Measurements from ENCODE around the gene NECTIN2.
"Not testable (repeated sequence)": the region's sequence is repeated elsewhere in the genome, so short reads cannot be mapped to it uniquely, and the experiment has no call there.

Gene NECTIN2

DNA sequence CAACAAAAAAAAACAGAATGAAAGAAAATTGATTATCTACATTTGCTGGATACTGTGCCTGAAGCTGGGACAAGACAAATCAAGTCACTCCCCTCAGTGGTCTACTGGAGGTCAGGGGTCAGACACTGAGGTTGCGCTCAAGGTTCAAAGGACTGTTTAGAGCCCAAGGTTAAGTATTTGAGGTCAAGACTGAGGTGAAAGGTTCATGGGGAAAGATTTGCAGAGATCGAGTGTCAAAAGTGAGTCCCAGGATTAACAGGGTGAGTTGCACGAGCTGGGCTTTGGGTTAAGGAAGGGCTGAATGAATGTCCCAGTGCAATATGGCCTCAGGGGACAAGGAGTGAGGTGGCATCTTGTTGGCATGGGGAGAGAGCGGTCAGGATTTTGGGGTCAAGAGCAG, 41.6 kb downstream of the NECTIN2 start:
- no peak for DNase-seq

DNA sequence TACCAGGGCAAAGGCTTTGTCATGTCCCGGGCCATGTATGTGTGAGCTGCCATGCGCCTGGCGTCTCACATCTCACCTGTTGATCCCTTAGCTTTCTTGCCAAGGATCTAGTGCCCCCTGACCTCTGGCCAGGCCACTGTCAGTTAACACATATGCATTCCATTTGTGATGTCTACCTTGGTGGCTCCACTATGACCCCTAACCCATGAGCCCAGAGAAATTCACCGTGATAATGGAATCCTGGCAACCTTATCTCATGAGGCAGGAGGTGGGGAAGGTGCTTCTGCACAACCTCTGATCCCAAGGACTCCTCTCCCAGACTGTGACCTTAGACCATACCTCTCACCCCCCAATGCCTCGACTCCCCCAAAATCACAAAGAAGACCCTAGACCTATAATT, 42.2 kb downstream of the NECTIN2 start:
- DNase-seq: not testable (repeated sequence)

DNA sequence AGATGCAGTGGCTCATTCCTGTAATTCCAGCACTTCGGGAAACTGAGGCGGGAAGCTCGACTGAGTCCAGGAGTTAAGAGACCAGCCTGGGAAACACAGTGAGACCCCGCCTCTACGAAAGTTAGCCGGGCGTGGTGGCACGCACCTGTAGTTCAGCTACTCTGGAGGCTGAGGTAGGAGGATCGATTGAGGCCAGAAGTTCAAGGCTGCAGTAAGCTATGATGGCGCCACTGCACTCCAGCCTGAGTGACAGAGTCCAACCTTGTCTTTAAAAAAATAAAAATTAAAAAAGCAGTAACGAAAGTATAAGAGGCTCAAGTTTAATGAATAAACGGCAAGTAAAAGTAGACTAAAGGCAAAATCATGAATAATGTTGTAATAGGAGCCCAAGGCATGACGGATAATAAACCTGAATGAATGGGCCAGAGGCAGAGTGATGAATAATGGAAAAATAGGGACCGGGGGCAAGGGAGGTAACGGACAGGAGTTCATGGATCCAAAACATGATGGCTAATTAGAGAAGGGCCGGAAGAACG, 43.8 kb downstream of the NECTIN2 start:
- no peak for DNase-seq

DNA sequence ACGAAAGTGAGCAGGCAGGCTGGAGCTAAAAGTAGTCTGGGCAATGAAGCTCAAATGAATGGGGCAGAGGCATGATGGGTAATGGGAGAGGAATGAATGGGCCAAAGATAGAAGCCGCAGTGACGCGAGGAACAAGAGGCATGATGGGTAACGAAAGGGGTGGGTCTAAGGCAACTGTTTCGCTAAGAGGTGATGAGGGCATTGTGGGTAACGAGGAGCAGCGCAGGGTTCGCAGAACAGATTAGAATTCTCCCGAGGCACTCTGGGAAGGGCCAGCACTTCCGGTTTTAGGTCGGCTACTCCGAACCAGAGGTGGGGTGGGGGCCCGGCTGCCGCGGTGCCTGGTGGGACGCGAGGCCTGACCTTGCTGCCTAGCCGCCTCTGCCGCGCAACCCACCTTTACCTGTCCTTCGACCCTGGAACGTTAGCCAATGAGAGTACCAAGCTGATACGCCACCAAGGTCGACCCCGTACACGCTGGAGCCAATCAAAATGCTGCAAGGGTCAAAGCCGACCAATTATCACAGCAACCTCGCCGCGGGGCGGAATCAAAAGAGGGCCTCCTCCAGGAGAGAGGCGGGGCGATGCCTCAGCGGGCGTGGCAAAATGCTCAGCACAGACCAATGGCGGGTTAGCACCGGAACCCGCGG, 44.4 kb downstream of the NECTIN2 start:
- peak; percentile 100 for DNase-seq

DNA sequence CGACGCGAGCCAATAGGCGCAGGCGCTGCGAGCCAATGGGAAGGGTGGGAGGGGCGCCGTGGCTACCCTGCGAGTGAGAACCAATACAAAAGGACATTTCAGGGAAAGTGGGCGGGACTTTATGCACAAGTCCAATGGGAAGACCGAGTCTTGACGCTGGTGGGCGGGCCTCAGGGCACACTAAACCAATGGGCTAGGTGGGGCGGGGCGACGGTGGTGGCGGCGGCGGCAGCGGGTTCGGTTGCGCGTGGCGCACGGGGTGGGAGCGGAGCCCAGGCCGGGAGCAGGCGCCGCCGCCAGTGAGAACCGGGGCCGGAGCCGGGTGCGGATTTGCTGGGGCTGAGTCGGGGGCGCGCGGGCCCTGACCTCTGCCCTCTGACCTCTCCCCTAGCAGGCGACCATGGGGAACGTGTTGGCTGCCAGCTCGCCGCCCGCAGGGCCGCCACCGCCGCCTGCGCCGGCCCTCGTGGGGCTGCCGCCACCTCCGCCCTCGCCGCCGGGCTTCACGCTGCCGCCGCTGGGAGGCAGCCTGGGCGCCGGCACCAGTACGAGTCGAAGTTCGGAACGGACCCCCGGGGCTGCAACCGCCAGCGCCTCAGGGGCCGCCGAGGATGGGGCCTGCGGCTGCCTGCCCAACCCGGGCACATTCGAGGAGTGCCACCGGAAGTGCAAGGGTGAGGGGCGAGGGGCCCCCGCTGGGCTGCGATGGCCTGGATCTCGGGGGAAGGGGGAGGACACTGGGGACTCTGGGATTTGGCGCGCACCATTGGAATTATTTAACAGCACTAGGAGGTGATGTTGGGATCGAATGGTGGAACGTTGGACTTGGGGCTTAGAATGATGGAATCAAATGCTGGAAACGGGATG, 45.2 kb downstream of the NECTIN2 start, which contains the start of gene TOMM40:
TSS of gene TOMM40 (plus strand) at position 239 of the 867 bp plus-strand sequence. CDS start at position 401, 162 bp downstream.
- peak; percentile 100 for DNase-seq

DNA sequence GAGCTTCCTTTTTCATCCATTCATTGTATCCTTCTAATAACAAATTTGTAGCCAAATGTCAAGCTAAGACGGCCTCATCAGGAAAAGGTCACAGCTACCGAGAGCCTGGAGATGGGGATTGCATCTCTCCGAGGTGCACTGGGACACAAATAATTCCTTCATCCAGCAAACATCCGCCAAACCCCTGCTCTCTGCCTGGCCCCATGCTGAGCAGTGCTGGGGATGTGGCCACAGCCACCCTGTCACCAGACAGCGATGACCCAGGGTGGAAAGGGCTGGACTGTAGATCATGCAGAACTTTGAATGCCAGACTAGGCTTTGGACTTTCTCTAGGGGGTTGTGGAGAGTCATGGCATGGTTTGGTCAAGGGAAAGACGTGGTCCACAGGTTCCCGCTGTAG, 46.8 kb downstream of the NECTIN2 start:
- DNase-seq: no peak

DNA sequence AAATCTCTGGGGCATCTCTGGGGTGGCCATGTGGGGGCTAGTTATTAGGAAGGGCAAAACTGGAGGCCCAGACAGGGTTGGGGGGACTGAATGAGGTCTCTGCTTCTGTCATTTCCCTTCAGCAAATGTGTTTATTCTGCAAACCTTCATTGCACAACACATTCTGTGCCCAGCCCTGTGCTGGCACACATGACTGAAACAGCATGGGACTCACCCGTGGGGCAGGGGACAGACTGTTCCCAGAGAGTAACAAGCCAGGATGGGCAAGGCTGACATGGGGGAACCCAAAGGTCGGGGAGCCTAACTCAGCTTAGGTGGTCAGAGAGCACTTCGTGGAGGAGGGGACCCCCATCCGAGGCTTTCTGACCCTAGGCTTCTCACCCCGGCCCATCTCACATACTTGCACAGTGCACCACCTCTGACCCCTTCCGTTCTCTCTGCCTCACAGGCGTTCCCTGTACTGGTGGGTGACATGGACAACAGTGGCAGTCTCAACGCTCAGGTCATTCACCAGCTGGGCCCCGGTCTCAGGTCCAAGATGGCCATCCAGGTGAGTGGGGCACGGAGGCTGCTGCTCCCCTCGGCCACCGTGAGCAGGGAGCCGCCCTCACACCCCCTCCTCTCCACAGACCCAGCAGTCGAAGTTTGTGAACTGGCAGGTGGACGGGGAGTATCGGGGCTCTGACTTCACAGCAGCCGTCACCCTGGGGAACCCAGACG, 47.4 kb downstream of the NECTIN2 start:
- no peak for DNase-seq

DNA sequence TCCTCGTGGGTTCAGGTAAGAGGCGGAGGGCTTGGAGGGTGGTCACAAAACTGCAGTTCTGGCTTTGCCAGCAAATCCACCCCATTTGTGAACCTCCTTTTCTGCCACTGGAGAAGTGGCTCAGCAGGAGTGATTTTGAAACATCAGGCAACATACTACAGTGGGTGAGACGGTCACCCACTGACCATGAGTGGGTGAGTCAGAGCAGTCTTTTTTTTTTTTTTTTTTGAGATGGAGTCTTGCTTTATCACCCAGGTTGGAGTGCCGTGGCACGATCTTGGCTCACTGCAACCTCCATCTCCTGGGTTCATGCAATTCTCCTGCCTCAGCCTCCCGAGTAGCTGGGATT, 47.9 kb downstream of the NECTIN2 start:
- no peak for DNase-seq

DNA sequence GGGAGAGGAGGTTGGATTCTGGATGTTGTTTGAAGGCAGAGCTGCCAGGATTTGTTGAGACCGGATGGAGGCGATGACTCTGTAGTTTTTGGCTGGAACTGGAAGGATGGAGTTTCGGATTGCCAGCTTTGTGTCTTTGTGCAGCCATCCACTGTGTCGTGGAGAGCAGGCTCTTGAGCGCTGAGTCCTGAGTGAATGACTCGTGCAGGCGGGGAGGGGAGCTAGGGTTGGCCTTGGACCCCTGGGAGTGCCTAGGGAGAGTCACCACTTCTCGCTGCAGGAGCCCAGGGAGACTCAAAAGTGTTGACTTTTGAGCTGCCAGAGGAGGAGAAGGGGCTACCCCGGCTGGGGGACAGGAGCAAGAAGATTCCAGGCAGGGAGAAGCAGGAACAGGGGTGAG, 48.8 kb downstream of the NECTIN2 start:
- no peak for DNase-seq

DNA sequence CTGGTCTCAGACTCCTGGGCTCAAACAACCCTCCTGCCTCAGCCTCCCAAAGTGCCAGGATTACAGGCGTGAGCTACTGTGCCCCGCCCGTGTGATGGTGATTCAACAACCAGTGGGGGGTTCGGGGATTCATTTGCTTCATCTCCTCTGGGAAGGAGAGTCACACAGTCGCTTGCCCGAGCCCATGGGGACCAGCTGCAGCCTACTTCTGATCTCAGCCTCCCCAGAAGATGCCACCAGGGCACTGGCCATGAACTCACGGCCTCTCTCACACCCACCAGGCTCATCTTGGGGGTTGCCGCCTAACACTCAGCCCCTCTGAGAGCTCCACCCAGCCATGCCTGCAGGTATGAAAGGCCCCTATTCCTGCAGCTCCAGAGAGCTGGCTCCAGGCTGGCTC, 51.7 kb downstream of the NECTIN2 start:
- no peak for DNase-seq

DNA sequence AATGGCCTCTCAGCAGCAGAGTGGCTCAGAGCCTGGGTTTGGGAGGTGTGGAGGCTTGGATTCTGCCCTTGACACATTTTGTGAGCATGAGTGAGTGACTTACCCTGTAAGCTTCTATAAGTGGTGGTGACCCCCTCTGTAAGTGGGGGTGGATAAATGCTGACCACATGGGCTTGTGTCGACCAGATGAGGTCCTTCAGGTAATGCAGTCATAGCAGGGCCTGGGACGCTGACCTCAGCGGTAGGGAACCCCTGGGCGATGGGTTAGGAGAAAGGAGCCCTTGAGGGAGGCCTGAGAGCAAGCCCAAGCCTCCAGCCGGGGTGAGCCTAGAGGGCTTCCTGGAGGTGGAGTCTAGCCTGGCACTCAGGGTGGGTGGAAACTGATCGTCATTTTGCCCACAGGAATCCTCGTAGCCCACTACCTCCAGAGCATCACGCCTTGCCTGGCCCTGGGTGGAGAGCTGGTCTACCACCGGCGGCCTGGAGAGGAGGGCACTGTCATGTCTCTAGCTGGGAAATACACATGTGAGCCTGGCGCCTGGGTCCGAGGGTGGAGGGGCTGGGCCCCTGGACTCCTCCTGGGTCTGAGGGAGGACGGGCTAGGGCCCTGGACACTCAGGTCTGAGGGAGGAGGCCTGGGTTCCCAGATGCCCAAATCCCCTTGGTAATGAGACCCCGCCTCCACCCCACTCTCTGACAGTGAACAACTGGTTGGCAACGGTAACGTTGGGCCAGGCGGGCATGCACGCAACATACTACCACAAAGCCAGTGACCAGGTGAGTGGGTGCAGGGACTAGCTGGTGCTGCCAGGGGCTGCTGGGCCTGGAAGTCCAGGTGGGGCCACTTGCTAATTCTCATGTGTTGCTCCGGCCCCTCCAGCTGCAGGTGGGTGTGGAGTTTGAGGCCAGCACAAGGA, 54.5 kb downstream of the NECTIN2 start:
- no peak for DNase-seq

DNA sequence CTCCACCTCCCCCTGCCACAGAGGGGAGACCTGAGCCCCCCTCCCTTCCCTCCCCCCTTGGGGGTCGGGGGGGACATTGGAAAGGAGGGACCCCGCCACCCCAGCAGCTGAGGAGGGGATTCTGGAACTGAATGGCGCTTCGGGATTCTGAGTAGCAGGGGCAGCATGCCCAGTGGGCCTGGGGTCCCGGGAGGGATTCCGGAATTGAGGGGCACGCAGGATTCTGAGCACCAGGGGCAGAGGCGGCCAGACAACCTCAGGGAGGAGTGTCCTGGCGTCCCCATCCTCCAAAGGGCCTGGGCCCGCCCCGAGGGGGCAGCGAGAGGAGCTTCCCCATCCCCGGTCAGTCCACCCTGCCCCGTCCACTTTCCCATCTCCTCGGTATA, 57.1 kb downstream of the NECTIN2 start:
- DNase-seq: no peak

DNA sequence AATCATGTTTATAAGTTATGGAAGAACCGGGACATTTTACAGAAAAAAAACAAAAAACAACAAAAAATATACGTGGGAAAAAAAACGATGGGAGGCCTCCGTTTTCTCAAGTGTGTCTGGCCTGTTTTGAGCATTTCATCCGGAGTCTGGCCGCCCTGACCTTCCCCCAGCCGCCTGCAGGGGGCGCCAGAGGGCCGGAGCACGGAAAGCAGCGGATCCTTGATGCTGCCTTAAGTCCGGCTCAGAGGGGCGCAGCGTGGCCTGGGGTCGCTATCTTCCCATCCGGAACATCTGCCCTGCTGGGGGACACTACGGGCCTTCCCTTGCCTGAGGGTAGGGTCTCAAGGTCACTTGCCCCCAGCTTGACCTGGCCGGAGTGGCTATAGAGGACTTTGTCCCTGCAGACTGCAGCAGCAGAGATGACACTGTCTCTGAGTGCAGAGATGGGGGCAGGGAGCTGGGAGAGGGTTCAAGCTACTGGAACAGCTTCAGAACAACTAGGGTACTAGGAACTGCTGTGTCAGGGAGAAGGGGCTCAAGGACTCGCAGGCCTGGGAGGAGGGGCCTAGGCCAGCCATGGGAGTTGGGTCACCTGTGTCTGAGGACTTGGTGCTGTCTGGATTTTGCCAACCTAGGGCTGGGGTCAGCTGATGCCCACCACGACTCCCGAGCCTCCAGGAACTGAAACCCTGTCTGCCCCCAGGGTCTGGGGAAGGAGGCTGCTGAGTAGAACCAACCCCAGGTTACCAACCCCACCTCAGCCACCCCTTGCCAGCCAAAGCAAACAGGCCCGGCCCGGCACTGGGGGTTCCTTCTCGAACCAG, 57.7 kb downstream of the NECTIN2 start:
- peak; percentile 24 for DNase-seq

DNA sequence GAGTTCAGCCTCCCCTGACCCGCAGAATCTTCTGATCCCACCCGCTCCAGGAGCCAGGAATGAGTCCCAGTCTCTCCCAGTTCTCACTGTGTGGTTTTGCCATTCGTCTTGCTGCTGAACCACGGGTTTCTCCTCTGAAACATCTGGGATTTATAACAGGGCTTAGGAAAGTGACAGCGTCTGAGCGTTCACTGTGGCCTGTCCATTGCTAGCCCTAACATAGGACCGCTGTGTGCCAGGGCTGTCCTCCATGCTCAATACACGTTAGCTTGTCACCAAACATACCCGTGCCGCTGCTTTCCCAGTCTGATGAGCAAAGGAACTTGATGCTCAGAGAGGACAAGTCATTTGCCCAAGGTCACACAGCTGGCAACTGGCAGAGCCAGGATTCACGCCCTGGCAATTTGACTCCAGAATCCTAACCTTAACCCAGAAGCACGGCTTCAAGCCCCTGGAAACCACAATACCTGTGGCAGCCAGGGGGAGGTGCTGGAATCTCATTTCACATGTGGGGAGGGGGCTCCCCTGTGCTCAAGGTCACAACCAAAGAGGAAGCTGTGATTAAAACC, 58.4 kb downstream of the NECTIN2 start:
- no peak for DNase-seq

DNA sequence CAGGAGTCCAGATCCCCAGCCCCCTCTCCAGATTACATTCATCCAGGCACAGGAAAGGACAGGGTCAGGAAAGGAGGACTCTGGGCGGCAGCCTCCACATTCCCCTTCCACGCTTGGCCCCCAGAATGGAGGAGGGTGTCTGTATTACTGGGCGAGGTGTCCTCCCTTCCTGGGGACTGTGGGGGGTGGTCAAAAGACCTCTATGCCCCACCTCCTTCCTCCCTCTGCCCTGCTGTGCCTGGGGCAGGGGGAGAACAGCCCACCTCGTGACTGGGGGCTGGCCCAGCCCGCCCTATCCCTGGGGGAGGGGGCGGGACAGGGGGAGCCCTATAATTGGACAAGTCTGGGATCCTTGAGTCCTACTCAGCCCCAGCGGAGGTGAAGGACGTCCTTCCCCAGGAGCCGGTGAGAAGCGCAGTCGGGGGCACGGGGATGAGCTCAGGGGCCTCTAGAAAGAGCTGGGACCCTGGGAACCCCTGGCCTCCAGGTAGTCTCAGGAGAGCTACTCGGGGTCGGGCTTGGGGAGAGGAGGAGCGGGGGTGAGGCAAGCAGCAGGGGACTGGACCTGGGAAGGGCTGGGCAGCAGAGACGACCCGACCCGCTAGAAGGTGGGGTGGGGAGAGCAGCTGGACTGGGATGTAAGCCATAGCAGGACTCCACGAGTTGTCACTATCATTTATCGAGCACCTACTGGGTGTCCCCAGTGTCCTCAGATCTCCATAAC, 59.5 kb downstream of the NECTIN2 start, which contains the start of gene APOE:
TSS of gene APOE (plus strand) at position 360 of the 724 bp plus-strand sequence. CDS start 829 bp downstream, outside the sequence.
- peak; percentile 21 for DNase-seq

DNA sequence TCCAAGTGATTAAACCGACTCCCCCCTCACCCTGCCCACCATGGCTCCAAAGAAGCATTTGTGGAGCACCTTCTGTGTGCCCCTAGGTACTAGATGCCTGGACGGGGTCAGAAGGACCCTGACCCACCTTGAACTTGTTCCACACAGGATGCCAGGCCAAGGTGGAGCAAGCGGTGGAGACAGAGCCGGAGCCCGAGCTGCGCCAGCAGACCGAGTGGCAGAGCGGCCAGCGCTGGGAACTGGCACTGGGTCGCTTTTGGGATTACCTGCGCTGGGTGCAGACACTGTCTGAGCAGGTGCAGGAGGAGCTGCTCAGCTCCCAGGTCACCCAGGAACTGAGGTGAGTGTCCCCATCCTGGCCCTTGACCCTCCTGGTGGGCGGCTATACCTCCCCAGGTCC, 61.5 kb downstream of the NECTIN2 start:
- no peak for DNase-seq

DNA sequence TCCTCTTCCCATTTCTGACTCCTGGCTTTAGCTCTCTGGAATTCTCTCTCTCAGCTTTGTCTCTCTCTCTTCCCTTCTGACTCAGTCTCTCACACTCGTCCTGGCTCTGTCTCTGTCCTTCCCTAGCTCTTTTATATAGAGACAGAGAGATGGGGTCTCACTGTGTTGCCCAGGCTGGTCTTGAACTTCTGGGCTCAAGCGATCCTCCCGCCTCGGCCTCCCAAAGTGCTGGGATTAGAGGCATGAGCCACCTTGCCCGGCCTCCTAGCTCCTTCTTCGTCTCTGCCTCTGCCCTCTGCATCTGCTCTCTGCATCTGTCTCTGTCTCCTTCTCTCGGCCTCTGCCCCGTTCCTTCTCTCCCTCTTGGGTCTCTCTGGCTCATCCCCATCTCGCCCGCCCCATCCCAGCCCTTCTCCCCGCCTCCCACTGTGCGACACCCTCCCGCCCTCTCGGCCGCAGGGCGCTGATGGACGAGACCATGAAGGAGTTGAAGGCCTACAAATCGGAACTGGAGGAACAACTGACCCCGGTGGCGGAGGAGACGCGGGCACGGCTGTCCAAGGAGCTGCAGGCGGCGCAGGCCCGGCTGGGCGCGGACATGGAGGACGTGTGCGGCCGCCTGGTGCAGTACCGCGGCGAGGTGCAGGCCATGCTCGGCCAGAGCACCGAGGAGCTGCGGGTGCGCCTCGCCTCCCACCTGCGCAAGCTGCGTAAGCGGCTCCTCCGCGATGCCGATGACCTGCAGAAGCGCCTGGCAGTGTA, 62.2 kb downstream of the NECTIN2 start:
- no peak for DNase-seq

DNA sequence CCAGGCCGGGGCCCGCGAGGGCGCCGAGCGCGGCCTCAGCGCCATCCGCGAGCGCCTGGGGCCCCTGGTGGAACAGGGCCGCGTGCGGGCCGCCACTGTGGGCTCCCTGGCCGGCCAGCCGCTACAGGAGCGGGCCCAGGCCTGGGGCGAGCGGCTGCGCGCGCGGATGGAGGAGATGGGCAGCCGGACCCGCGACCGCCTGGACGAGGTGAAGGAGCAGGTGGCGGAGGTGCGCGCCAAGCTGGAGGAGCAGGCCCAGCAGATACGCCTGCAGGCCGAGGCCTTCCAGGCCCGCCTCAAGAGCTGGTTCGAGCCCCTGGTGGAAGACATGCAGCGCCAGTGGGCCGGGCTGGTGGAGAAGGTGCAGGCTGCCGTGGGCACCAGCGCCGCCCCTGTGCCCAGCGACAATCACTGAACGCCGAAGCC, 62.8 kb downstream of the NECTIN2 start:
- no peak for DNase-seq

DNA sequence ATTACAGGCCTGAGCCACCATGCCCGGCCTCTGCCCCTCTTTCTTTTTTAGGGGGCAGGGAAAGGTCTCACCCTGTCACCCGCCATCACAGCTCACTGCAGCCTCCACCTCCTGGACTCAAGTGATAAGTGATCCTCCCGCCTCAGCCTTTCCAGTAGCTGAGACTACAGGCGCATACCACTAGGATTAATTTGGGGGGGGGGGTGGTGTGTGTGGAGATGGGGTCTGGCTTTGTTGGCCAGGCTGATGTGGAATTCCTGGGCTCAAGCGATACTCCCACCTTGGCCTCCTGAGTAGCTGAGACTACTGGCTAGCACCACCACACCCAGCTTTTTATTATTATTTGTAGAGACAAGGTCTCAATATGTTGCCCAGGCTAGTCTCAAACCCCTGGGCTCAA, 63.7 kb downstream of the NECTIN2 start:
- DNase-seq: no peak

Data from NCI-H345 (cell line).